HG03175 (cell line): ENCODE data around the gene MAP2K4.
"Not testable (repeated sequence)": the region's sequence is repeated elsewhere in the genome, so short reads cannot be mapped to it uniquely, and the experiment has no call there.

Experiments used
- ATAC-seq: cut with Tn5 transposase; IDR thresholded peaks from one replicate; pipeline ENCODE4 v1.9.1; 2021; ENCODE audit warnings: mild to moderate bottlenecking, moderate library complexity; ENCODE audit not compliant: unreplicated experiment

The MAP2K4 gene

DNA sequence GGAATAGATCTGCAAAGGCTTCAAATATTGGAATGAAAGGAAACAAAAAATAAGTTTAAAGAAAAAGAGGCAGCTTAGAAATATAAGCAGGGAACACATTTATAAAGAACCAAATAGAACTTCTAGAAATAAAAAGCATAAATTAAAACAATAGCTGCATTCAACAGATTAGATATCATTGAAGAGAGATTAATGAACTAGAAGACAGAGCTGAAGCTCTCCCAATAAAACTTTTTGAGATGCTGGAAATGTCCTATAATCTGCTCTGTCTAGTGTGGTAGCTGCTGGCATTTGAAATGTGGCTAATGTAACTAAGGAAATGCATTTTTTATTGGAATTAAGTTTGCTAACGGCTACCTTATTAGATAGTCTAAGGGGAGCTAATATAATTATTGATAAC lies 115.6 kb downstream of the MAP2K4 start:
- ATAC-seq = no peak

DNA sequence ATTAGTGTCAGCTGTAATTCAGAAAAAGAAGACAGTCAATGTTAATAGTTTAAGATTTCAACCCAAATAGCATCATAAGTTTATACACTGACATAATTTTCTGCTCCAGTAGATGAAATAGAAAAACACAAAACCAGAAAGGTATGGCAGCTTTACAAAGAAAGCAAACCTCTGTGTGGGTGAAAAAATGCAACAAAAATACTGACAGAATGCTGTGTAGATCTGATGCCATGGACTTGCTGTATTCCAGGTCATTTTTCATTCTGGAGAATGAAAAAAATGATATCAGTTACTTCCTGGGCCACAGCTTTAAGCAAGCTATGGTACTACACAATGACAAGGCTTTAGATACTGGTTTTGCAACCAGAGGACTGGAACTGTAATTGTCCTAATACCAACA lies 116.0 kb downstream of the MAP2K4 start:
- no peak for ATAC-seq

DNA sequence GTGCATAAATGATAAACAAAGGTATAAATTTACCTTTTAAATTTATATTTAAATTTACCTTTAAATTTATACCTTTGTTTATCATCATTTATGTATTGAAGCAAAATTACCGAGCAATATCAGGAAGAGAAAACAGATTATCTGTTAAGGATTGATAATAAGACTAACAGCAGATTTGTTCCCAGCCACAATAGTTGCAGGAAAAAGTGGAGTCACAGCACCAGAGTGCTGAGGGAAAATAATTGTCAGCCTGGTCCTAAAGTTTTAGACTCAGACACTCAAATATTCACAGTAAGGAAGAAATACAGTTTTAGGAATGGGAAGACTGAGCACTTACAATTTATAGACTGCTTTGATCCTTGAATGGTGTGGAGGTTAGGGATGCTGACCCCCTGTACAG lies 117.2 kb downstream of the MAP2K4 start:
- ATAC-seq = no peak

DNA sequence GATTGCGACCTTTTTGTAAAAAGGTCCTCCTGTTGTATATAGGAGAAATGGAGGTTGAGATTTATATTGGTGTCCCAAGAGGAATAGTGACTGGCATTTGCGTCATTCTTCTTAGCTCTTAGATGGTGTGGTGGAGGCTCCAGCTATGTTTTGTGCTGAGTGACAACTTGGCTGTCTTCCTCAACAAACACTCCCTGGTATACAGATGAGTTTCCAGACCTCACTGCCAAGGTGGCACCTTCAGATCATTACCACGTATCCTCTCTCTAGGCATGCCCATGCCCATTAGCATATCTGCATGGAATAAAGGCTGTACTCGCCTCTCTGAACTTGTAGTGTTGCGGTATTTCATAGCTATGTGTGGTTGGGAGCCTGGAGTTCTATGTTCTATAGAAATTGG lies 120.0 kb downstream of the MAP2K4 start:
- no peak for ATAC-seq

DNA sequence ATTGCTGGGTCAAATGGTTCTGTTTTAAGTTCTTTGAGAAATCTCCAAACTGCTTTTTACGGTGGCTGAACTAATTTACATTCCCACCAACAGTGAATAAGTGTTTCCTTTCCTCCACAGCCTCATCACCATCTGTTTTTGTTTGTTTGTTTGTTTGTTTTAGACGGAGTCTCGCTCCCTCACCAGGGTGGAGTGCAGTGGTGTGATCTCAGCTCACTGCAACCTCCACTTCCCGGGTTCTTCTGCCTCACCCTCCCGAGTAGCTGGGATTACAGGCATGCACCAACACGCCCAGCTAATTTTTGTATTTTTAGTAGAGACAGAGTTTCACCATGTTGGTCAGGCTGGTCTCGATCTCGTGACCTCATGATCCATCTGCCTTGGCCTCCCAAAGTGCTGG lies 141.5 kb downstream of the MAP2K4 start:
- ATAC-seq = not testable (repeated sequence)

DNA sequence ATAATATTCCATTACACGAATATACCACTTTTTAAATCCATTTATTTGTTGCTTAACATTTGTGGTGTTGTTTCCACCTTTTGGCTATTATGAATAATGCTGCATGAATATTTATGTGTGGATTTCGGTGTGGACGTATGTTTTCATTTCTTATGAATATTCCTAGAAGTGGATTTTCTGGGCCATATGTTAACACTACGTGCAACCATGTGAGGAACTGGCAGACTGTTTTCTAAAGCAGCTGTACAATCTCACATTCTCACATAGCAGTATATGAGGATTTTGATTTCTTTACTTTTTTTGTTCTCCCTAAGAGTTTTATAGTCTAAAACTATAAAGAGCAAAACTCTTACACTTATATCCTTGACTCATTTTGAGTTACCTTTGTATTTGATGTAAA lies 143.4 kb downstream of the MAP2K4 start:
- ATAC-seq = no peak

DNA sequence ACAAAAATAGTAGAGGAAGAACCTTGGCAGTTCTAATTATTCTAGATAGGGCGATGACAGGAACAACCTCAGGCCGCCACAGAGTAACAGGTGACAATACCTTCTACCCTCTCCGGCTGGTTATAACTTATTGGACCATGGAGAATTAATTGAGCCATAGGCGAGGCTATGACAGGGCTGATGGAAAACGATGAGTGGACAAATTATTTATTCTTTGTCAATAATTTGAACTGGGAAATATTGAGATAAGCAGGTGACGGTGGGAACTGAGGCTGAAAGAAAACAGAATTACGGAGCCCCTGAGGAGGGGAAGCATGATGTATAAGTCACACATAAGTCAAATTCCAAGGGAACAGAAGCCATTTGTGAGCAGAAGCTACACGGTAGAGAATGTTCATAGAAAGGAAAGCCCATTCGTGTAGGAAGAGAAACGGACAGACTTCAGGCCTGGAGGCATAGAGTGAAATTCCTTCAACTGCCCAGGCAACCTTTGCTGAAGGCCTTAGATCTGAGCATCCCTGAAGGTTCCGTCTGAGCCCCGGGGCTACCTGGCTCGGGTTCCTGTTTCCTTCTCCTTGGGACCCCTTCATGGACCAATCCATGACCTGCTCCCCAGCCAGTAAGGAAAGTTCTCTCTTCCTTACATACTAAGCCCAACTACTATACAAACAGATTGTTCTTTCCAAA lies 158.1 kb downstream of the MAP2K4 start:
- ATAC-seq = no peak

DNA sequence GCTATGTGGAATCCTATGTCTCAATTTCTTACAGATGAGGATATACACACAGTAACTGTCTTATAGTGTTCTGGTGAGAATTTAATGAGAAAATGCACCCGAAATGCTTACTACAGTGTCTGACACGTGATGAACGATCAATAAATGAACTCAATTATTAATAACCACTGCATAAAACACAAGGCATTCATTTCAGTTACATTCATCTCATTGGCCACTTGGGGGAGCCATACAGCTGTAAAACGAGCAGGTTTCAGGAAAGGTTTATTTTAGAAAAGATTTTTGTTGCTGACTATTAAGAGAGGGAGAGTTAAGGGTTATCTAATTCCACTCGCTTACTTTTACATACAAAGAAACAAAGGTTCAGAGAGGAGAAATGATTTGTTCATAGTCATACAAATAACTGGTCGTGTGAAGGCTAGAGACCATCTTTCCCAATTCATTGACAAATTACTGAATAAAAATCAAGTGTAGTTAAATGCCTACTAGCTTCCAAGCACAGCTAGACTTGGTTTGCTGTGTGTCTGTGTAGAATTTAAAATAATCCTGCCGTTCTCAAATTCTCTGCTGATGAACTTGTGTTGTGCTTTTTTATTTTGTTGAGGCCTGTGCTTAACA lies 160.1 kb downstream of the MAP2K4 start:
- no peak for ATAC-seq

DNA sequence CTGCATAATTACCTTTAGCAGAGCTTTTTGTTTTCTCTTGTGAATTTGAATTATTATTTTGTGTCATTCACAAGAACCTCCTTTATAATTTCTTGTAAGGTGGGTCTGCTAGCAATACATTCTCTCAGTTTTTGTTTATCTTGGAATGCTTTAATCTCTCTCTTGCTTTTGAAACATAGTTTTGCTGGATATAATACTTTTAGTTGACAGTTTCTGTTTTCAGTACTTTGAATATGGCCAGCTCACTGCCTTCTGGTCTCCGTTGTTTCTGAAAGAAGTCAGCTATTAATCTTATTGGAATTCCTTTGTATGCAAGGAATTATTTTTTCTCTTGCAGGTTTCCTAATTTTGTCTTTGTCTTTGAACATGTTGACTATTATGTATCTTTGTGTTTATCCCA lies 167.0 kb downstream of the MAP2K4 start:
- no peak for ATAC-seq

DNA sequence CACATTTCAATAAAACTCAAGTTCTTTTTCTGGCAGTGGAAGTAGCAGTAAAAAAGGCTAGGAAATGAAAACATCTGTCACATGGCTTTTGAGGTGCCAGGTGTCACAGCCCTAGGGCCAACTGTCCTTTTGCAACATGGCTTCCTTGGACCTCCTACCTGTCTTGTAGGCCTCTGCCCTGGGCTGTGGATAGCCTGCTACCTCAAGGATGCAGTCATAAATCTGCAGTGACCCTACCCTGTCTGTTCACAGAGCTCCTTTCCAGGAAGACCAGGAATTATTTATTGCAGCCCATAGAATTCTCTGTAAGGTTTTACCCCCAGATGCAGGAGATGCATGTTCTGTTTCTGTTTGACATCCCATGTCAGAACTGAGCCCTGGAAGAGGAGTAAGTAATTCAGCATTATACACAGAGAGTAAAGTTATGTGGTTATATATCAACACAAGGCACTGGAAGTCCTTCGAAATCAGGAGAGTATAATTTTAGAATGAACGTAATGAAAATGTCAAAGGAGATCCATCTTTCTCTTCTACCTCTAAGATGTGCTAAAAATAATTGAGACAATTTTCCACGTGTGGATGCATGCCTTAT lies 172.6 kb downstream of the MAP2K4 start:
- no peak for ATAC-seq
